Colonic mucosa (tissue), 4 donors: ENCODE results near the gene SH3RF2. TPM values are rescaled to one million over a fixed set of nuclear protein-coding genes. Genes with fewer than 3 reads are reported as not detected.

Source experiments
- DNase-seq: peaks from one replicate; pipeline ENCODE4 v3.0.0-alpha.2; 2020
- H3K27ac ChIP-seq: fragments of 200-600 bp; one replicate; pipeline ENCODE4 v1.8.0; 2021
- H3K27me3 ChIP-seq: fragments of 200-600 bp; one replicate; pipeline ENCODE4 v1.8.0; 2021
- H3K36me3 ChIP-seq: fragments of 200-600 bp; one replicate; pipeline ENCODE4 v1.8.0; 2021
- H3K4me1 ChIP-seq: fragments of 200-600 bp; one replicate; pipeline ENCODE4 v1.8.0; 2021; ENCODE audit warnings: mild to moderate bottlenecking
- H3K4me3 ChIP-seq: fragments of 200-600 bp; one replicate; pipeline ENCODE4 v1.8.0; 2021
- H3K9ac ChIP-seq, 2 donors: one replicate each; pipeline ENCODE4 v1.7.0; 2013; ENCODE audit warnings: control low read depth in 2 of 2, low read depth in 2 of 2, low read length in 2 of 2
- H3K9me3 ChIP-seq: fragments of 200-600 bp; one replicate; pipeline ENCODE4 v1.8.0; 2021
- CTCF ChIP-seq: fragments of 200-600 bp; IDR thresholded peaks from one replicate; pipeline ENCODE4 v1.8.0; 2022; ENCODE audit warnings: antibody characterized with exemption, mild to moderate bottlenecking
- intact Hi-C: fragments of 100-400 bp; cut with DNase I; formaldehyde crosslinking; loops from one replicate; pipeline ENCODE4 v1.14.1; 2022
- total RNA-seq, 2 donors: library from RNA; stranded (reverse); fragmentation: NEBNext Ultra II Directional in 1 of 2; extraction: Animal tissue kit (Norgen Biotek cat#: 25700) in 1 of 2; gene quantifications; one replicate each; pipeline ENCODE4 v1.2.1, GENCODE V29; 2021
- donor health status: healthy.
- donor health status: DM: no; HTN: no; CAD: no.
- donor health status: DM: no; HTN: no; CAD: no.

The SH3RF2 gene
- total RNA-seq, 2 donors from 2014 or later: 58.2 to 59.3 TPM

DNA sequence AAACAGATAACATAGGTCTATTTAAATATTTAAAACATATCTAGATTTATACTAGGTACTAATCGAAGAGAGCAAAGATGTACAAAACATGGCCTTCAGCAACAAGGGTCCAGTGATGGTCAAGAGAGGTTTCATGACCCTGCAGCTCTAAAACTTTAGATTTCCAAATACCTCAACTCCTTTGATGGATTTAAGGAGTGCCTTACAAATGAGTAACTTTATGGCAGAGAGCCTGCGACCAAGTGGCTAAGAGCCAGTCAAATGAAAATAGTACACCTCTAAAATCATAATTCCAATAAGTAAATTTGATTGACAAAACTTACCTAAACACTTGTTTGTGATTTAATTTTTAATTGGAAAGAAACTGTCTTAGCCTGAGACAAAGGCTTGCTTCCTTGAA lies 4.7 kb upstream of the SH3RF2 start:
- Histone ChIP-seq H3K4me3 (no peak overlapping the region), H3K27ac (no peak overlapping the region), H3K9ac (no peak overlapping the region), H3K27me3 (no peaks in the 10 kb centered on the region), H3K9me3 (no peaks in the 10 kb centered on the region), H3K4me1 (no peaks in the 10 kb centered on the region), H3K36me3 (no peaks in the 10 kb centered on the region)
- intact Hi-C loops: no loop called here
- TF ChIP-seq CTCF: no peak
- DNase-seq: no peak

GRCh38 chr5:145934276-145934675 lies 2.1 kb upstream of the SH3RF2 start:
- DNase-seq: no peak
- Histone ChIP-seq H3K27ac (no peak overlapping the region), H3K4me3 (no peak overlapping the region), H3K9me3 (no peaks in the 10 kb centered on the region), H3K4me1 (no peaks in the 10 kb centered on the region), H3K36me3 (no peaks in the 10 kb centered on the region), H3K27me3 (no peaks in the 10 kb centered on the region), H3K9ac (no peak overlapping the region)
- intact Hi-C loops: no loop called here
- no peak for TF ChIP-seq CTCF

- peaks cover under 1% of the 10 kb centered on the region for H3K4me1 ChIP-seq
- no peaks in the 10 kb centered on the region for H3K27me3 ChIP-seq
- peak; percentile 65 for DNase-seq
- no peaks in the 10 kb centered on the region for H3K9me3 ChIP-seq
- no peaks in the 10 kb centered on the region for H3K36me3 ChIP-seq
- peak overlapping the region; percentile 75 for H3K27ac ChIP-seq
- no peak for TF ChIP-seq CTCF
- peak overlapping the region; percentile 45 for H3K4me3 ChIP-seq
- intact Hi-C loops: no loop called here
- peak overlapping the region; percentile 64 to 98 for H3K9ac ChIP-seq
These were observed 1.3 kb downstream of the SH3RF2 start for GRCh38 chr5:145937432-145938250.

DNA sequence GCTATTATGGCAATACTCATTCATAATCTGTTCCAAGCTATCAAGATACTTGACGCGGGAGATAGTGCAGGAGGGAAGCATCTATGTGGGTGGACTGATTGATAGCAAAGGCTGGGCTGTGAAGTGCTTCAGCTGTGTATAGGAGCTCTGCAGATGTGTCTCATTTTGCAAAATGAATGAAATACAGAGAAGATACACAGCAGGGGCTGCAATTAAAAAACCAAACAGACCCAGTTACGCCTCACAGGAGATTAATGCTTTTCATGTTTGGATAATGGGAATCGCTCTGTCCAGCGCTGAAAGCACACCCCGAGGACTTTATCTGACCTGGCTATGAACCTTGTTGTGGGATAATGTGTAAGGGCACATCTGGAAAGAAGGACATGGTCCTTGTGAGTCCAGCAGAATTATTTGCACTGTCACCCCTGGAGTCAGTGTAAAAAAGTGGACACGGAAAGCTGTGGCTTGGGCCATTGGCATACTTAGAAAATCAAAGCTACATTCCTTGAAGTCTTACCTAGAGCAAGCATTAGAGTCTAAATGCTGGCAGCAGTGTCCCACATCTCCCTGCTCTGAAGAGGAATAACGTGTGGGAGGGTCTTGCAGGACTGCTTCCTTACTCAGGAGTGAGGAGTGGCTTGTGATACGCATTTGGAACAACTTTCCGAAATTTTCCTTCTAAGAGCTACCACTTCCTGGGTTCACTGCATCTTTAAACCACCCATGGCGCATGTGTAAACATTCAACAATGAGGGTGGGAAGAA lies 2.6 kb downstream of the SH3RF2 start:
- TF ChIP-seq CTCF: no peak
- Histone ChIP-seq H3K4me1 (peaks cover 2% of the 10 kb centered on the region), H3K36me3 (no peaks in the 10 kb centered on the region), H3K27ac (peak overlapping the region; percentile 43), H3K4me3 (peak overlapping the region; percentile 45), H3K9ac (peak overlapping the region in 1 of 2 donors; percentile 98), H3K9me3 (no peaks in the 10 kb centered on the region), H3K27me3 (no peaks in the 10 kb centered on the region)
- peak; percentile 64 for DNase-seq
- intact Hi-C loops: no loop called here

DNA sequence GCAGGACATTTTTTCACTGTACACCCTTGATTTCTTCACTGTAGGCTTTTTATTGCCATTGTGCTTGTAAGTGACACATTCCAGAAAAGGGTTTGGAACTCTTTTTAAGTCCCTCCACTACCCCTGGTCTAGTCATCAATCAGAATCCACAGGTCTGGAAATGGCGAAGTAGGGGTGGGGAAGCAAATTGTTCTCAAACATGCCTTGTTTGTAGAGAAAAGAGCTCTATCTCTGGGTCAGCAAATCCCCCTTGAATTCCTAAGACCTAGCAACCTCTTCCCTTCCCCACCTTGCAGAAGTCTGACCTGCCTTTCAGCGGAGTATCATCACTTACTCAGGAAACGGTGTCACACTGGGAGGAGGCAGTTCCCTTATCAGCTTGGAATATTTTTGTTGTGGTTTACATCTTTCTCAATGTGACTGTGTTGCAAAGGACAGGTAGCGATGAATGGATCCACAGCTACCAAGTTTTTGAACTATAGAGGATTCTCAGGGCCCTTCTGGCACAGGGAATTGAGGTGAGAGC lies 3.2 kb downstream of the SH3RF2 start:
- H3K36me3 ChIP-seq: no peaks in the 10 kb centered on the region
- no peaks in the 10 kb centered on the region for H3K27me3 ChIP-seq
- TF ChIP-seq CTCF: no peak
- H3K9ac ChIP-seq: peak overlapping the region in 1 of 2 donors; percentile 98
- no peaks in the 10 kb centered on the region for H3K9me3 ChIP-seq
- H3K4me1 ChIP-seq: peaks cover 2% of the 10 kb centered on the region
- no peak for DNase-seq
- H3K27ac ChIP-seq: peak overlapping the region; percentile 43
- H3K4me3 ChIP-seq: peak overlapping the region; percentile 45
- intact Hi-C loops: no loop called here
